GM19455 (cell line): ENCODE data around the gene CYSTM1.
A peak's percentile ranks its signal among the peaks of the same experiment; 100 is the strongest.
"Not testable (repeated sequence)": the region's sequence is repeated elsewhere in the genome, so short reads cannot be mapped to it uniquely, and the experiment has no call there.

ENCODE experiments used
- ATAC-seq: cut with Tn5 transposase; IDR thresholded peaks from one replicate; pipeline ENCODE4 v1.9.1; 2021; ENCODE audit not compliant: unreplicated experiment

CYSTM1 gene

GRCh38 chr5:140148508-140148907 is 26.5 kb upstream of the CYSTM1 start:
- ATAC-seq = no peak

GRCh38 chr5:140150201-140150600 is 24.8 kb upstream of the CYSTM1 start:
- no peak for ATAC-seq

- ATAC-seq = no peak
These were observed 23.6 kb upstream of the CYSTM1 start for GRCh38 chr5:140151144-140152021.

GRCh38 chr5:140152022-140152999 is 22.7 kb upstream of the CYSTM1 start:
- ATAC-seq = no peak

- no peak for ATAC-seq
These were observed 21.7 kb upstream of the CYSTM1 start for GRCh38 chr5:140153255-140153654.

- ATAC-seq = no peak
These were observed 21.1 kb upstream of the CYSTM1 start for GRCh38 chr5:140153905-140154304.

- ATAC-seq = not testable (repeated sequence)
These were observed 20.1 kb upstream of the CYSTM1 start for GRCh38 chr5:140154710-140155381.

- peak; percentile 97 for ATAC-seq
These were observed 17.8 kb upstream of the CYSTM1 start for GRCh38 chr5:140157032-140157781.

GRCh38 chr5:140159014-140159927 is 15.7 kb upstream of the CYSTM1 start:
- no peak for ATAC-seq

- no peak for ATAC-seq
These were observed 12.7 kb upstream of the CYSTM1 start for GRCh38 chr5:140162275-140162674.

- no peak for ATAC-seq
These were observed 12.2 kb upstream of the CYSTM1 start for GRCh38 chr5:140162781-140163180.

- ATAC-seq = no peak
These were observed 9.7 kb upstream of the CYSTM1 start for GRCh38 chr5:140165101-140165922.

GRCh38 chr5:140165923-140166270 is 9.1 kb upstream of the CYSTM1 start:
- ATAC-seq = no peak

GRCh38 chr5:140166911-140167310 is 8.1 kb upstream of the CYSTM1 start:
- ATAC-seq = no peak

GRCh38 chr5:140168371-140168770 is 6.6 kb upstream of the CYSTM1 start:
- no peak for ATAC-seq

- ATAC-seq = no peak
These were observed 5.6 kb upstream of the CYSTM1 start for GRCh38 chr5:140169410-140169809.

- ATAC-seq = no peak
These were observed 2.5 kb upstream of the CYSTM1 start for GRCh38 chr5:140172483-140172882.

- ATAC-seq = no peak
These were observed 974 bp upstream of the CYSTM1 start for GRCh38 chr5:140174014-140174413.
